Ectodermal cell (in vitro differentiated cells): ENCODE measurements around the gene HDHD2.

Experiments used
- H3K27ac ChIP-seq: 2 replicates; pipeline ENCODE4 v1.7.0; 2013; ENCODE audit warnings: mild to moderate bottlenecking, low read depth, low read length; ENCODE audit not compliant: insufficient read depth, poor library complexity, severe bottlenecking
- H3K27me3 ChIP-seq: 2 replicates; pipeline ENCODE4 v1.7.0; 2013; ENCODE audit warnings: mild to moderate bottlenecking, low read length; ENCODE audit not compliant: insufficient read depth, control insufficient read depth, poor library complexity, severe bottlenecking
- H3K36me3 ChIP-seq: one replicate; pipeline ENCODE4 v1.7.0; 2013; ENCODE audit warnings: low read length; ENCODE audit not compliant: control insufficient read depth, insufficient read depth
- H3K4me1 ChIP-seq: one replicate; pipeline ENCODE4 v1.7.0; 2013; ENCODE audit warnings: low read length; ENCODE audit not compliant: control insufficient read depth, insufficient read depth
- H3K4me3 ChIP-seq: 2 replicates; pipeline ENCODE4 v1.7.0; 2013; ENCODE audit warnings: low read depth, low read length, control low read depth; ENCODE audit not compliant: insufficient read depth
- H3K9me3 ChIP-seq: 2 replicates; pipeline ENCODE4 v1.7.0; 2013; ENCODE audit warnings: mild to moderate bottlenecking, low read length, moderate library complexity; ENCODE audit not compliant: control insufficient read depth
- WGBS, 2 experiments: methylation state at CpG; one replicate each; pipeline ENCODE4 v1.1.7; 2013; ENCODE audit warnings: missing lambda C conversion rate in 2 of 2; 5-methylcytosine and 5-hydroxymethylcytosine counted together

Gene HDHD2

GRCh38 chr18:47150824-47151366, 595 bp upstream of the HDHD2 start:
- H3K27ac ChIP-seq: peak overlapping the region; percentile 61
- H3K36me3 ChIP-seq: peaks cover 4% of the 10 kb centered on the region
- H3K27me3 ChIP-seq: no peaks in the 10 kb centered on the region
- H3K4me3 ChIP-seq: peak overlapping the region; percentile 61
- WGBS, 2 experiments: 15 to 17% methylated on average over 11 to 13 of the region's 13 CpGs
- H3K4me1 ChIP-seq: no peaks in the 10 kb centered on the region
- no peaks in the 10 kb centered on the region for H3K9me3 ChIP-seq

DNA sequence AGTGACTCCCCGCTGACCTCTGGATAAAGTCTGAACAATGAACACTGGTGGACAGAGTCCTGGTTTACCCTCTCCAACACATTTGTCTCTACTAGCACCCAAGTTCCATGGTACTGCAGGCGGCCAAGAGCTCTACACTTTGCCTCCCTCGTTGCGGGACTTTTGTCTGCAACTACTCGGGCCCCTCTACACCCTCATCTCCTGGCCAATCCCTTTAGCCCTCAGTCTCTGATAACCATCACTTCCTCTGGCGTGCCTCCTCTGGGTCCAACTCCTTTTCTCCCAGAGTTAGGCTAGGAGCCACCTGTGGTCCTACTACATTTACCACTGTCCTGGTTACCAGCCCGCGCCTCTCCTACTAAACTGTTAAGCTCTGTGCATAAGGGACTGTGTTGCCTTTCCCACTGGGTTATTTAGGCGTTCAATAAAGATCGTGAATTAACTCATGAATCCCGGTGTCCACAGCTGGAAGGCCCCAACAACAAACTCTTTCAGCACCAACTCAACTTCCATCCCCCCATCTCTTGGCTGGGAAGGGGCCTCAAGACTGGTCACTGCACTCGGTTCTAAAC, 757 bp downstream of the HDHD2 start:
- 21 to 22% methylated on average over 12 of the region's 12 CpGs for WGBS, 2 experiments
- H3K4me3 ChIP-seq: peak overlapping the region; percentile 61
- H3K36me3 ChIP-seq: peaks cover 3% of the 10 kb centered on the region
- peak overlapping the region; percentile 75 for H3K27ac ChIP-seq
- H3K9me3 ChIP-seq: no peaks in the 10 kb centered on the region
- H3K27me3 ChIP-seq: no peaks in the 10 kb centered on the region
- H3K4me1 ChIP-seq: no peaks in the 10 kb centered on the region

GRCh38 chr18:47146206-47146605, 4.1 kb downstream of the HDHD2 start:
- H3K4me3 ChIP-seq: no peak overlapping the region
- H3K27me3 ChIP-seq: no peaks in the 10 kb centered on the region
- 91 to 96% methylated on average over 2 to 3 of the region's 3 CpGs for whole genome bisulfite sequencing, 2 experiments
- no peaks in the 10 kb centered on the region for H3K9me3 ChIP-seq
- no peaks in the 10 kb centered on the region for H3K4me1 ChIP-seq
- H3K27ac ChIP-seq: no peak overlapping the region
- H3K36me3 ChIP-seq: no peaks in the 10 kb centered on the region

DNA sequence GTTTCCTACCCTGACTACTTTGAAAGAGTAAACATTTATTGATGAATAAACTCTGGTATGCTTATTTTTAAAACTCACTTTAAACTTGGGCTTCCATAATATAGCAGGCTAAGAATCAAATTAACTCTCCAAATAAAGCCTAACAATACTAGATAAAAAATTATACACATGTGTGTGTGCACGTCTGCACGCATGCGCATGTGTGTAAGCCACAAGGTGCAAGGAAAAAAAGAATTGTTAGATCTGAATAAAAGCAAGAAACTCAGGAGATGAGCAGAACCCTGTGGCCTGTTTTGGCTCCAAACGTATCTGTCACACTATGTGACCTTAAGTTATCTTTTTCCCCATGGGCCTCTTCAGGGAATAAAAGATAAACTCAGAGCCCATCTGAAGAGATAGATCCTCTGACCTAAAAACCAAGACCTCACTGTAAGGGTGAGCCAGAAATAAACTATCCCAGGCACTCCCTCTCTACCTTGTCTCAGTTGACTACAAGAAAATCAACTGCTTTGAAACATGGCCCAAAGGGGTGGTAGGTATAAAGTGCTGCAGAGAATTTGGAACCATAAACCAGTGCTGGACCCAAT, 6.3 kb downstream of the HDHD2 start:
- WGBS, 2 experiments: 94 to 95% methylated on average over 4 of the region's 4 CpGs
- H3K36me3 ChIP-seq: no peaks in the 10 kb centered on the region

DNA sequence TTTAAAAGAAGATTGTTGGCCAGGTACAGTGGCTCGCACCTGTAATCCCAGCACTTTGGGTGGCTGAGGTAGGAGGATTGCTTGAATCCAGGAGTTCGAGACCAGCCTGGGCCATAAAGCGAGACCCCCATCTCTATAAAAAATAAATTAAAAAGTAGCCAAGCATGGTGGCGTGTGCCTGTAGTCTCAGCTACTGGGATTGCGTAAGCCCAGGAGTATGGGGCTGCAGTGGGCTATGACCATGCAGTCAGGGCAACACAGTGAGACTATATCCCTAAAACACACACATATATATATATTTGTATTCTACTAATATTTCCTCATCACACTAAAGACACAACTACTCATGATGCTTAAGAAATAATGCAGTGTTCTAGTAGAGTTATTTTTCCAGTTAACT, 7.1 kb downstream of the HDHD2 start:
- no peak overlapping the region for H3K4me3 ChIP-seq
- H3K36me3 ChIP-seq: no peaks in the 10 kb centered on the region
- H3K9me3 ChIP-seq: no peaks in the 10 kb centered on the region
- no peaks in the 10 kb centered on the region for H3K4me1 ChIP-seq
- 95 to 100% methylated on average over 5 of the region's 5 CpGs for WGBS, 2 experiments
- no peaks in the 10 kb centered on the region for H3K27me3 ChIP-seq
- no peak overlapping the region for H3K27ac ChIP-seq

More for the DNA sequence above, 6.3 kb downstream of the HDHD2 start:
- no peaks in the 10 kb centered on the region for H3K27me3 ChIP-seq
- H3K9me3 ChIP-seq: no peaks in the 10 kb centered on the region
- no peak overlapping the region for H3K4me3 ChIP-seq
- H3K4me1 ChIP-seq: no peaks in the 10 kb centered on the region
- H3K27ac ChIP-seq: no peak overlapping the region

DNA sequence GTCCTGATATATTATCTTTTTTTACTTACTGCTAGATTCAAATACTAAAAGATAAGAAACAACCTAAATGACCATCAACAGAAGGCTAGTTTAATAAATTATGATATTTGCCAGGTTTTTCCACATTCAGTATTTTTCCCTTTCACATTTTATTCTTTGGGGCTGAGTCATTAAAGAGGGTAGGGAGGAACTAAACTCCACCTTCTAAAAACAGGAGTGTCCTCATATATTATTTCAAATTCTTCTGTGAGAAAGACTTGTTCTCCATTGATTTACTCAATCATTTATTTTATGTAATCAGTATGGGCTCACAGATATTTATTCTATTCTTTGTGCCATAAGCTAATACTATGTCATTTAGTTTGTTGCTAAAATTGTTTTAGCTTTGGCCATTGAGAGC, 9.0 kb downstream of the HDHD2 start:
- no peak overlapping the region for H3K27ac ChIP-seq
- H3K4me3 ChIP-seq: no peak overlapping the region
- H3K36me3 ChIP-seq: no peaks in the 10 kb centered on the region
- no peaks in the 10 kb centered on the region for H3K9me3 ChIP-seq
- no peaks in the 10 kb centered on the region for H3K4me1 ChIP-seq
- H3K27me3 ChIP-seq: no peaks in the 10 kb centered on the region

DNA sequence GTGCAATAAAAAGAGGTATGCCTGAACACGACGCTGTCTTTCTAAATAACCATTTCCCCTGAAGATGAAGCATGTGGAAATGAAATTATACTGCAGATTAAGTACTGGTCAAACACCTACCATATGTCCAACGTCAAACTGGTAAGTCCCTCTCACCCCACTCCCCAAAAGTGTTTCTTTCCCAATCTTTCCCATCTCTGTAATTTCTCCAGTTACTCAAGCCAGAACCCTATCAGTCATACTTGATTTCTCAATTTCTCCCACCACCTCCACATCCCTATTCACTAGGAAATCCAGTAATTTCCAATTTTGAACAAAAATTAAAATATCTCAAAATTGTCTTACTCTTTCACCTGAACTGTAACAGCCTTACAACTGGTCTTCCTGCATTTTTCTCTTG, 29.2 kb downstream of the HDHD2 start:
- peaks cover 5% of the 10 kb centered on the region for H3K36me3 ChIP-seq
- no peak overlapping the region for H3K4me3 ChIP-seq
- no peaks in the 10 kb centered on the region for H3K9me3 ChIP-seq
- no peaks in the 10 kb centered on the region for H3K27me3 ChIP-seq
- H3K27ac ChIP-seq: no peak overlapping the region
- WGBS, 2 experiments: 91 to 98% methylated on average over 3 of the region's 3 CpGs
- no peaks in the 10 kb centered on the region for H3K4me1 ChIP-seq

DNA sequence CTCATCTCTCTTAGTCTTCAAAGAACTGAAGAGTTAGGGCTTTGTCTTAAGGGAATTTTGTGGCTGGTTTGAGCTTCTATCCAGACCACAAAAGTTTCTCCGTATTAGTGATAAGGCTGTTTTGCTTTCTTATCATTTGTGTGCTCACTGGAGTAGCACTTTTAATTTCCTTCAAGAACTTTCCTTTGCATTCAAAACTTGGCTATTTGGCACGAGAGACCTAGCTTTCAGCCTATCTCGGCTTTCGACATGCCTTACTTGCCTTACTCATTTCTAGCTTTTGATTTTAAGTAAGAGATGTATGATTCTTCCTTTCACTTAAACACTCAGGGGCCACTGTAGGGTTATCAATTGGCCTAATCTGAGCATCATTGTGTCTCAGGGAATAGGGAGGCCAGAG, 29.9 kb downstream of the HDHD2 start:
- no peak overlapping the region for H3K4me3 ChIP-seq
- H3K27me3 ChIP-seq: no peaks in the 10 kb centered on the region
- 99 to 100% methylated on average over 3 to 4 of the region's 4 CpGs for WGBS, 2 experiments
- no peaks in the 10 kb centered on the region for H3K9me3 ChIP-seq
- no peaks in the 10 kb centered on the region for H3K4me1 ChIP-seq
- no peak overlapping the region for H3K27ac ChIP-seq
- peaks cover 5% of the 10 kb centered on the region for H3K36me3 ChIP-seq

GRCh38 chr18:47118981-47119380, 31.3 kb downstream of the HDHD2 start:
- Histone ChIP-seq H3K27me3 (no peaks in the 10 kb centered on the region), H3K36me3 (peaks cover 5% of the 10 kb centered on the region), H3K4me1 (peaks cover 6% of the 10 kb centered on the region), H3K9me3 (no peaks in the 10 kb centered on the region), H3K27ac (no peak overlapping the region), H3K4me3 (no peak overlapping the region)
- 98 to 100% methylated on average over 2 of the region's 2 CpGs for WGBS, 2 experiments

DNA sequence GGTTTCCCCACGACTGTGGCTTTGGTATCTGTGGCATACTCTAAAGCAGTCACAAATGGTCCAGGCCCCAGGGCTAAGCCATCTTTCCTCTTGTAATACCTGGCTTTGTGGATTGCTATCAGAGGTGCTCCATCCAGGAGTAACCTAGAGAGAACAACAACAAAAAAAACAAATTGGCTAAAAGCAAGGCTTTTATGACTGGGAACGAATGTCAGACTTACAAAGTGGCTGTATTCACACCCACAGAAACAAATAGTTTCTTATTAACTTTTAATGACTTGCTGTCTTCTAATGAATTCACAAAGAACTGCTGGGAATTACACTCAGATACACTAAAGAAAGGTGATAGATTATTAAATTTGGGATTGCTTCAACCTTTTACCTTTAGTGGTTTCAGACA, 35.1 kb downstream of the HDHD2 start:
- peaks cover 11% of the 10 kb centered on the region for H3K36me3 ChIP-seq
- H3K9me3 ChIP-seq: no peaks in the 10 kb centered on the region
- no peak overlapping the region for H3K4me3 ChIP-seq
- H3K27ac ChIP-seq: no peak overlapping the region
- no peaks in the 10 kb centered on the region for H3K27me3 ChIP-seq
- peaks cover 11% of the 10 kb centered on the region for H3K4me1 ChIP-seq
- WGBS, 2 experiments: 84 to 88% methylated on average over 2 of the region's 2 CpGs
